Prostate gland (tissue), 2 donors: ENCODE results near the gene CNTNAP2.

Experiments
- CTCF ChIP-seq, 4 experiments: fragments of 200-600 bp in 2 of 4; fragments of 450-650 bp in 2 of 4; sonication (generic) in 2 of 4; IDR thresholded peaks; 1 replicate in 3 of 4; 2 replicates in 1 of 4; pipeline ENCODE4 v1.5.1; 2016 to 2019; ENCODE audit warnings: antibody characterized with exemption in 4 of 4, mild to moderate bottlenecking in 2 of 4, moderate library complexity in 2 of 4
- POLR2A ChIP-seq: fragments of 450-650 bp; IDR thresholded peaks from one replicate; pipeline ENCODE4 v1.6.1; 2016; ENCODE audit warnings: antibody characterized with exemption, mild to moderate bottlenecking
- POLR2AphosphoS5 ChIP-seq: sonication (generic); formaldehyde crosslinking; IDR thresholded peaks from one replicate; pipeline ENCODE4 v1.6.1; 2017; ENCODE audit warnings: antibody characterized with exemption

- TF ChIP-seq POLR2A = no peak
- TF ChIP-seq CTCF (IDR thresholded peaks at IDR 0.05) = no peak
- no peak for TF ChIP-seq POLR2AphosphoS5
Measured at GRCh38 chr7:147605323-147605722, 1488.7 kb downstream of the CNTNAP2 start.
